ACC112 (cell line): Measurements from ENCODE around the gene KRI1.
"Not testable (repeated sequence)": the region's sequence is repeated elsewhere in the genome, so short reads cannot be mapped to it uniquely, and the experiment has no call there.

Experiments used
- H2AFZ ChIP-seq: fragments of 200-600 bp; sonication (generic); one replicate; pipeline ENCODE4 v1.6.0; 2017; ENCODE audit warnings: antibody characterized with exemption, low read length; ENCODE audit not compliant: unreplicated experiment
- H3K27ac ChIP-seq: fragments of 200-600 bp; sonication (generic); 2 replicates; pipeline ENCODE4 v1.5.1; 2014; ENCODE audit warnings: low read depth, mild to moderate bottlenecking, antibody characterized with exemption, low read length, moderate library complexity
- H3K27me3 ChIP-seq: fragments of 200-600 bp; sonication (generic); 2 replicates; pipeline ENCODE4 v1.6.1; 2014; ENCODE audit warnings: mild to moderate bottlenecking, antibody characterized with exemption, low read length, moderate library complexity, mixed read lengths; ENCODE audit not compliant: insufficient read depth
- H3K36me3 ChIP-seq: fragments of 200-600 bp; sonication (generic); 2 replicates; pipeline ENCODE4 v1.6.1; 2016; ENCODE audit warnings: mild to moderate bottlenecking, antibody characterized with exemption, low read length, moderate library complexity, mixed read lengths; ENCODE audit not compliant: insufficient read depth
- H3K4me1 ChIP-seq: fragments of 200-600 bp; sonication (generic); one replicate; pipeline ENCODE4 v1.6.1; 2016; ENCODE audit warnings: low read length, mixed read lengths; ENCODE audit not compliant: insufficient read depth, unreplicated experiment, control insufficient read depth
- H3K4me3 ChIP-seq: fragments of 200-600 bp; sonication (generic); 2 replicates; pipeline ENCODE4 v1.5.1; 2014; ENCODE audit warnings: mild to moderate bottlenecking, low read depth, low read length
- H3K79me2 ChIP-seq: fragments of 200-600 bp; sonication (generic); one replicate; pipeline ENCODE4 v1.6.0; 2016; ENCODE audit warnings: low read length; ENCODE audit not compliant: control insufficient read depth, unreplicated experiment, insufficient read depth

Gene KRI1

DNA sequence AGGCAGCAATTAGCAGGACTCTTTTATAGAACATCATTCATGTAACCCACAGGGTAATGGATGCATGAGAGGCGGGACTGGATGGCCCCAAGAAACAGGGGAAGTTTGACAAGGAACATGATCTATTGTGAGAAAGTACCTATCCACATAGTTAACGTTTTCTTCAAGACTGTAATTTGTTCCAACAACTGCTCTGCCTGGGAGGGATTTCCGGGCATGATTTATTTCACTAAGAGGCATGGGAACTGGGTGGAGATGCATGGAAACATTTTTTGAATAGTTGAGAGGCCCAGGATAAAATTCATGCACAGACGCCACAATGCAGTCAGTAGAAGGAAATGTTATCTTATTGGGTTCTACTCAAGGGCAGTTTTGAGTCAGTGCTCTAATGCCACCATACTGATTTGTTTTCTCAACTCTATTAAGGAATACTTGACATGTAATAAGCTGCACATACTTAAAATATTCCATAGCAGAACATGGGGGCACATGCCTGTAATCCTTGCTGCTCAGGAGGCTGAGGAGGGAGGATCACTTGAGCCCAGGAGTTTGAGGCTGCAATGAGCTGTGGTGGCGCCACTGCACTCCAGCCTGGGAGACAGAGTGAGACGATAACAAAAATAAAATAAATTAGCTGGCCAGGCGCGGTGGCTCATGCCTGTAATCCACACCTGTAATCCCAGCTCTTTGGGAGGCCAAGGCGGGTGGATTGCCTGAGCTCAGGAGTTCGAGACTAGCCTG lies 32.0 kb downstream of the KRI1 start:
- Histone ChIP-seq H3K27me3 (no peaks in the 10 kb centered on the region), H3K36me3 (no peaks in the 10 kb centered on the region), H3K4me3 (no peak overlapping the region), H3K79me2 (no peaks in the 10 kb centered on the region), H2AFZ (no peak overlapping the region), H3K27ac (peak overlapping the region; percentile 55), H3K4me1 (no peaks in the 10 kb centered on the region)

DNA sequence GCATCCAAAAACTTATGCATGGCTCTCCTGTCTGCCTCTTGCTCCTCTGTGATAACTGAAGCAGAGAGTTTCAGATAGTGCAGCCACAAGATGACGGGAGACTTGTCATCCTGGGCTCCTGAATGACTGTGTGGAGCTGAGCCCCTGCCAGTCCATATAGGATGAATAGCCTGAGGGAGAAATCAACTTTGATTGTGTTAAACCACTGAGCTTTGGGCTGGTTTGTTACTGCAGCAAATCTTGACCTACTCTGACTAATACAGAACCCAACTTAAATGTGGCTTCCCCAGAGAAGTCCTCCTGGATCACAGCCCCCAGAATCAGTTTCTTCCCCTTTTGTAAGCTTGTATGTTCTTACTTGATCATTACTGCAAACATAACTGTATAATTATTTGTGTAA lies 33.4 kb downstream of the KRI1 start:
- H3K27me3 ChIP-seq = no peaks in the 10 kb centered on the region
- H2AFZ ChIP-seq = no peak overlapping the region
- H3K4me1 ChIP-seq = no peaks in the 10 kb centered on the region
- no peaks in the 10 kb centered on the region for H3K79me2 ChIP-seq
- H3K4me3 ChIP-seq = no peak overlapping the region
- H3K27ac ChIP-seq = no peak overlapping the region
- H3K36me3 ChIP-seq = no peaks in the 10 kb centered on the region

DNA sequence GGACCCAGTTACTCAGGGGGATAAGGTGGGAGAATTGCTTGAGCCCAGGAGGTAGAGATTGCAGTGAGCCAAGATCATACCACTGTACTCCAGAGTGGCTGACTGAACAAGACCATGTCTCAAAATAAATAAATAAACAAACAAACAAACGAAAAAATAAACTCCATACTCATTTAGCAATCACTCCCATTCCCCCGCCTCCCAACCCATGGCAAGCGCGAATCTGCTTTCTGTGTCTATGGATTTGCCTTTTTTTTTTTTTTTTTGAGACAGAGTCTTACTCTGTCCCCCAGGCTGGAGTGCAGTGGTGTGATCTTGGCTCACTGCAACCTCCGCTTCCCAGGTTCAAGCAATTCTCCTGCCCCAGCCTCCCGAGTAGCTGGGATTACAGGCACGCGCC lies 38.9 kb downstream of the KRI1 start:
- H3K27me3 ChIP-seq, H3K27ac ChIP-seq, H3K79me2 ChIP-seq, H3K4me1 ChIP-seq, H3K4me3 ChIP-seq, H2AFZ ChIP-seq, H3K36me3 ChIP-seq: not testable (repeated sequence)

DNA sequence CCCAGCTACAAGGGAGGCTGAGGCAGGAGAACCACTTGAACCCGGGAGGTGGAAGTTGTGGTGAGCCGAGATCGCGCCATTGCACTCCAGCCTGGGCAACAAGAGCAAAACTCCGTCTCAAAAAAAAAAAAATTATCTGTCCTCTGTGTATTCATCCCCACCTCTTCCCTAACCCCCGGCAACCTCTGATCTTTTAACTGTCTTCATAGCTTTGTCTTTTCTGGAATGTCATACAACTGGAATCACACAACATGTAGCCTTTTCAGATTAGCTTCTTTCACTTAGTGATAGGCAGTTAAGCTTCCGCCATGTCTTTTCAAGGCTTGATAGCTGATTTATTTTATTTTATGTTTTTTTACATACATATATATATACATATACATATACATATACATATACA lies 40.2 kb downstream of the KRI1 start:
- H3K36me3 ChIP-seq = no peaks in the 10 kb centered on the region
- H3K27ac ChIP-seq = no peak overlapping the region
- no peak overlapping the region for H3K4me3 ChIP-seq
- H3K79me2 ChIP-seq = no peaks in the 10 kb centered on the region
- no peaks in the 10 kb centered on the region for H3K27me3 ChIP-seq
- H2AFZ ChIP-seq = no peak overlapping the region
- H3K4me1 ChIP-seq = no peaks in the 10 kb centered on the region

DNA sequence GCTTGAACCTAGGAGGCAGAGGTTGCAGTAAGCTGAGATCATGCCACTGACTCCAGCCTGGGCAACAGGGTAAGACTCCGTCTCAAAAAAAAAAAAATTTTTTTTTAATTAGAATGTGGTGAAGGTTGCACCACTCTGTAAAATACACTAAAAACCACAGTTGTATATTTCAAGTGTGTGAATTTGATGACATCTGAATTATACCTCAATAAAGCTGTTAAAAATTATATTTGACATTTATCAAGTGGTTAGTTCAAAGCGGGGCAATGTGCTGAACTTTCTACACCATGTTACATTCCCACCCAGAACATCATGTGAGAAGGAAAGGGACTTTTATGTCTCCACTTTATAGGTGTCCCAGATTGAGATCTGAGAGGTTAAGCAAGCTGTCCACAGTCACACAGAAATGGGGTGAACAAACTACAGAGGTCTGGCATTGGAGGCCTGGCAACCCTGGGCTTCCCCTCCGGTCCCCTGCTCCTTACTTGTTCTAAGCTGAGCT lies 42.6 kb downstream of the KRI1 start:
- no peaks in the 10 kb centered on the region for H3K79me2 ChIP-seq
- no peak overlapping the region for H3K4me3 ChIP-seq
- H3K27ac ChIP-seq = no peak overlapping the region
- no peak overlapping the region for H2AFZ ChIP-seq
- H3K27me3 ChIP-seq = no peaks in the 10 kb centered on the region
- no peaks in the 10 kb centered on the region for H3K36me3 ChIP-seq
- H3K4me1 ChIP-seq = peaks cover 6% of the 10 kb centered on the region

DNA sequence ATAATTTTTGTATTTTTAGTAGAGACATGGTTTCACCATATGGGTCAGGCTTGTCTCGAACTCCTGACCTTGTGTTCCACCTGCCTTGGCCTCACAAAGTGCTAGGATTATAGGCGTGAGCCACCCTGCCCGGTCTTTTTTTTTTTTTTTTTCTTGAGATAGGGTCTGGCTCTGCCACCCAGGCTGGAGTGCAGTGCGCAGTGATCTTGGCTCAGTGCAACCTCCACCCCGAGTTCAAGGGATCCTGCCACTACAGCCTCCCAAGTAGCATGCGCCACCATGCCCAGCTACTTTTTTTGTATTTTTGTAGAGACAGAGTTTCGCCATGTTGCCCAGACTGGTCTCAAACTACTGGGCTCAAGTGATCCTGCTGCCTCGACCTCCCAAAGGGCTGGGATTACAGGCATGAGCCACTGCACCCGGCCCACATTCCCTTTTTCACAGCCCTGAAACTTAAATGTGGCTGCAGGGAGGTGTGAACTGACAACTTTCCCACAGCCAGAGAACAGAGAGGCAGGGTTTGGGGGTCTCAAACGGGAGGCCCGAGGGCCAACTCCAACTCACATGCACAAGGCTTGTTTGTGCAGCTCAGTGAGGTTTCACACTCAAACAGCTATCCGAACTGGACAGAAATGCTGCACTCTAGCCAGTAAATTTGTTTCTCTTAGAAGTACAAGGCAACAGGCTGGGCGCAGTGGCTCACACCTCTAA lies 44.2 kb downstream of the KRI1 start:
- no peak overlapping the region for H3K4me3 ChIP-seq
- H3K79me2 ChIP-seq = no peaks in the 10 kb centered on the region
- no peaks in the 10 kb centered on the region for H3K36me3 ChIP-seq
- no peaks in the 10 kb centered on the region for H3K27me3 ChIP-seq
- peaks cover 10% of the 10 kb centered on the region for H3K4me1 ChIP-seq
- no peak overlapping the region for H2AFZ ChIP-seq
- H3K27ac ChIP-seq = no peak overlapping the region

DNA sequence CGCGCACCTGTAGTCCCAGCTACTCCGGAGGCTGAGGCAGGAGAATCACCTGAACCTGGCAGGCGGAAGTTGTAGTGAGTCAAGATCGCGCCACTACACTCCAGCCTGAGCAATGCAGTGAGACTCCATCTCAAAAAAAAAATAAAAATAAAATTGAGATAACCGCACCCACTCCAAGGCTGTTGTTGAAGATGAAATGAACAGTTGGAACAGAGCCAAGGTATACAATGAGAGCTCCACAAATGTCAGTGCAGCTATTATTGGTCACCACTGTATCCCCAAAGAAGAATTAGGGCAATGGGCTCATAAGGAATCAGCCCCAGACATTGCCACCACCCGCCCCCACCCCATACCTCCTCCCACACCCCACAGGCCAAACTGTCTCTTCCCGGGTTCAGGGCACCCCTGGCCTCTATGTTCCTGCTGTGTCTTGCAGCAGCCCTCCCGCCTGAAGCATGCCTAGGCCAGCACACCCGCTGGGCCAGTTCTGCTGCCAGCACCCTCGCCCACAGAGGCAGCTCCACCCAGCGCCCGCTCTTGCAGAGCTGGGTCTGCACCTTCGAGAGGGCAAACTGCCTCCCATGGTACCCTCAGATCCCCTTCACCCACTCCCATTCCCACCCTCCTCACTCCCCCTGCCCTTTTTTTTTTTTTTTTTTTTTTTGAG lies 45.0 kb downstream of the KRI1 start:
- H2AFZ ChIP-seq = no peak overlapping the region
- no peaks in the 10 kb centered on the region for H3K36me3 ChIP-seq
- no peaks in the 10 kb centered on the region for H3K79me2 ChIP-seq
- H3K27ac ChIP-seq = no peak overlapping the region
- H3K4me1 ChIP-seq = peaks cover 11% of the 10 kb centered on the region
- H3K4me3 ChIP-seq = no peak overlapping the region
- no peaks in the 10 kb centered on the region for H3K27me3 ChIP-seq

DNA sequence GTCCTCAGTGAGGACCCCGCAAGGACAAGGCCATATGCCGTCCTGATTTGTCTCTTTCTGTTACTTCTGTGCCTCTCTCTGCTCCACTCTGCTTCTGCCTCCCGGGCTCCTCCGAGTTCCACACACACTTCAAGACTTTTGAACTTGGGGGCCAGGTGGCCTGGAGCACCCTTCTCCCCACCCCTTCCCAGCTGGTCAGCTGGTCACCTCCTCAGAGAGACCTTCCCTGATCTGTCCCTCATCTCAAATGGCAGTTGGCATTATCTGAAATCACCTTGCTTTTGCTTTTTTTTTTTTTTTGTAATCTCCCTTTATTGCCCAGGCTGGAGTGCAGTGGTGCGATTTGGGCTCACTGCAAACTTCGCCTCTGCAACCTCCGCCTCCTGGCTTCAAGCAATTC lies 46.4 kb downstream of the KRI1 start:
- Histone ChIP-seq H3K27ac (no peak overlapping the region), H3K4me3 (no peak overlapping the region), H3K27me3 (no peaks in the 10 kb centered on the region), H3K79me2 (no peaks in the 10 kb centered on the region), H2AFZ (no peak overlapping the region), H3K4me1 (peaks cover 11% of the 10 kb centered on the region), H3K36me3 (no peaks in the 10 kb centered on the region)

DNA sequence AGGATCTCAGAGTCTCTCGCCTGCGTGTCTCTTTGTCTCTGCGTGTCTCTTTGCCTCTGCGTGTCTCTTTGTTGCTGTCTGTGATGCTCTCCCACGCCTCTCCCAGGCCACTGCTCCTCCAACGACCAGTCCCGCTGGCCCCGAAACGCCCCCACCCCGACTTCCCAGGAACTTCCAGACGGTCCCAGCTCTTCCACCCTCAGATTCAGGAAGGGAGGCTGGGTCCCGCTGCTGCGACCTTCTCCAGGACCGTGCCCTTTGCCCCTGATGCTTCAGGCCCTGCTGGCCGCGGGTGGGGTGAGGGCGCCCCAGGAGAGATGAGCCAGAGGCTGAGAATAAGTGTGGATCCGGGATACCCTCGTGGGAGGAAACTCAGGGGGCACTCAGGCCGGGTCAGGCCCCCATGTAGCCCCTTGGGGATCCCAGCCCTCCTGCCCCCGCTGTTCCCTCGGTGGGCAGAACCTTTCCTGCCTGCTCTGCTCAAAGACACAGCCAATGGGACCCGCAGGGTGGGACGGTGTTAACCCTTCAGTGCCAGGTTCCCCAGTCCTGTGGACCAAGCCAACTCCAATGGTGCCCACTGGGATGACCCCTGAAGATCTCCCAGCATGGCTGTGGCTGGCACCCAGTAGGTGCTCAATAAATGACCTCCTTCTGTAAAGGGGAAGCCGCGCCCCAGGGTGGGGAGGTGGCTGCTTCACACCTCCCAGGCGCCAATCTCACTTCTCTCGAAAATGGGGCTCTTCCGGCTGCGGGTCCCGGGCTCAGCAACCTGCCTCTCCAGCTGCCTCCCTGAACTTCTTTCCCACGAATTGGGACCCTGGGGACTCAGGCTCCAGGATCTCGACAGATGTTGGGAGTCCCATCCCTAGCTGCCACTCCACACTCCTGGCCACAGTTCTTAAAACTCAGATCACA lies 47.1 kb downstream of the KRI1 start:
- Histone ChIP-seq H3K27me3 (no peaks in the 10 kb centered on the region), H3K4me1 (peaks cover 11% of the 10 kb centered on the region), H3K36me3 (no peaks in the 10 kb centered on the region), H3K27ac (no peak overlapping the region), H3K79me2 (no peaks in the 10 kb centered on the region), H3K4me3 (peak overlapping the region; percentile 78), H2AFZ (peak overlapping the region; percentile 6)

DNA sequence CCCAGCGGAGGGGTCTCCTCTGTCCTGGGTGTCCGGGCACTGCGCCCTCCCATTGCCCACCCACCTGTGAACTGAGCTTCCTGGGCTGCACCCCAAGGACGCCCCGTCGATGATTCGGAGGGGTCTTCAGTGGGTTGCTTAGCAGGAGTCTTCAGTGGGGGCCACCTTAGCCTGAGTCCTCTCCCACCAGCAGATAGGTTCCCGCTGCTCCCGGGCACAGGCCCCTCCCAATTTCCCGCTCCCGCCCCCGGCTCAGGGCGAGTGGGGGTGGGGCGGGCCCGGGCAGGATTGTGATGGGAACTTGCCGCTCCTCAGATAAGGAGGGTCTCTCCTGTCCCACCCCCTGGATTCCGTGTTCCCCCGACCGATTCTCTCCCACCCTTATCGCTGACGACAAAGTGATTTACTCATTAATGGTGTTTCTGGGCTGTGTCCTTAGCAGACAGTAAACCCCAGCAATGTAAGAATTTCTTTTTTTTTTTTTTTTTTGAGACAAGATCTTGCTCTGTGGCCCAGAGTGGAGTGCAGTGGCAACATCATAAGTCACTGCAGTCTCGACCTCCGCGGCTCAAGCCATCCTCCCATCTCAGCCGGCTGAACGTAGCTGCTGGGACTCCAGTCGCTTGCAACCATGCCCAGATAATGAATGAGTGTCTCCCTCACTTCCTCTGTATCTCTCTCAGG lies 47.9 kb downstream of the KRI1 start:
- H3K4me1 ChIP-seq = peaks cover 11% of the 10 kb centered on the region
- peak overlapping the region; percentile 69 for H2AFZ ChIP-seq
- no peaks in the 10 kb centered on the region for H3K36me3 ChIP-seq
- no peak overlapping the region for H3K27ac ChIP-seq
- H3K79me2 ChIP-seq = no peaks in the 10 kb centered on the region
- peak overlapping the region; percentile 78 for H3K4me3 ChIP-seq
- H3K27me3 ChIP-seq = no peaks in the 10 kb centered on the region
